GM23338 (cell line): ENCODE data around the gene TOM1L2. TPM values are rescaled to one million over a fixed set of nuclear protein-coding genes. Genes with fewer than 3 reads are reported as not detected.
A peak's percentile ranks its signal among the peaks of the same experiment; 100 is the strongest.

ENCODE experiments used
- ATAC-seq: fragments of 200-7000 bp; cut with Tn5 transposase; 3 replicates; pipeline ENCODE4 v1.9.1; 2020
- DNase-seq: peaks from one replicate; pipeline ENCODE4 v3.0.0-alpha.2; 2015; ENCODE audit warnings: low spot score
- H2AFZ ChIP-seq: fragments of 200-600 bp; sonication (generic); 2 replicates; pipeline ENCODE4 v1.8.0; 2016; ENCODE audit warnings: antibody characterized with exemption, mild to moderate bottlenecking, moderate library complexity
- H3F3A ChIP-seq: fragments of 200-600 bp; sonication (generic); replicated peaks from 2 replicates; pipeline ENCODE4 v1.8.0; 2017; ENCODE audit warnings: antibody characterized with exemption, mixed run types, low read depth
- H3K27ac ChIP-seq: fragments of 200-600 bp; sonication (generic); 2 replicates; pipeline ENCODE4 v1.6.1; 2016; ENCODE audit warnings: low read depth
- H3K27me3 ChIP-seq: fragments of 200-600 bp; sonication (generic); 2 replicates; pipeline ENCODE4 v1.8.0; 2016; ENCODE audit warnings: mild to moderate bottlenecking, mixed run types, moderate library complexity; ENCODE audit not compliant: insufficient read depth
- H3K36me3 ChIP-seq: fragments of 200-600 bp; sonication (generic); 2 replicates; pipeline ENCODE4 v1.8.0; 2016; ENCODE audit warnings: mild to moderate bottlenecking; ENCODE audit not compliant: insufficient read depth
- H3K4me1 ChIP-seq: fragments of 200-600 bp; sonication (generic); 2 replicates; pipeline ENCODE4 v1.8.0; 2016; ENCODE audit warnings: mild to moderate bottlenecking, moderate library complexity; ENCODE audit not compliant: insufficient read depth
- H3K4me2 ChIP-seq: fragments of 200-600 bp; sonication (generic); 2 replicates; pipeline ENCODE4 v1.7.1; 2017; ENCODE audit warnings: mixed run types
- H3K4me3 ChIP-seq: fragments of 200-600 bp; sonication (generic); 2 replicates; pipeline ENCODE4 v1.6.1; 2016; ENCODE audit warnings: mixed run types
- H3K79me2 ChIP-seq: fragments of 200-600 bp; sonication (generic); replicated peaks from 2 replicates; pipeline ENCODE4 v1.8.0; 2017; ENCODE audit warnings: mild to moderate bottlenecking; ENCODE audit not compliant: insufficient read depth
- H3K9me2 ChIP-seq: fragments of 200-600 bp; sonication (generic); 2 replicates; pipeline ENCODE4 v1.8.0; 2017; ENCODE audit not compliant: insufficient read depth
- H4K20me1 ChIP-seq: fragments of 200-600 bp; sonication (generic); replicated peaks from 2 replicates; pipeline ENCODE4 v1.8.0; 2017; ENCODE audit warnings: mild to moderate bottlenecking; ENCODE audit not compliant: insufficient read depth
- H3K27ac Mint-ChIP-seq: 2 replicates; pipeline ENCODE4 v1.8.0; 2020; ENCODE audit warnings: inconsistent platforms, mild to moderate bottlenecking, moderate library complexity, mixed read lengths
- H3K27me3 Mint-ChIP-seq: 3 replicates; pipeline ENCODE4 v1.8.0; 2022; ENCODE audit warnings: low read depth, mild to moderate bottlenecking, moderate library complexity, mixed read lengths, inconsistent platforms; ENCODE audit not compliant: insufficient read depth, poor library complexity
- H3K36me3 Mint-ChIP-seq: 3 replicates; pipeline ENCODE4 v1.8.0; 2021; ENCODE audit warnings: low read depth, mild to moderate bottlenecking, inconsistent platforms, moderate library complexity, mixed read lengths
- H3K4me1 Mint-ChIP-seq: 3 replicates; pipeline ENCODE4 v1.8.0; 2020; ENCODE audit warnings: mild to moderate bottlenecking, inconsistent platforms, mixed read lengths
- H3K4me3 Mint-ChIP-seq: 3 replicates; pipeline ENCODE4 v1.8.0; 2021; ENCODE audit warnings: moderate library complexity, mild to moderate bottlenecking, inconsistent platforms, mixed read lengths
- H3K9me3 Mint-ChIP-seq: 3 replicates; pipeline ENCODE4 v1.8.0; 2020; ENCODE audit warnings: moderate library complexity, mild to moderate bottlenecking, inconsistent platforms, mixed read lengths
- CTCF ChIP-seq, 2 experiments: fragments of 200-600 bp in 1 of 2; sonication (generic) in 1 of 2; conservative IDR thresholded peaks; 2 replicates each; pipeline versions ENCODE4 v1.5.1 to v1.6.1; 2016 to 2017; ENCODE audit warnings: antibody characterized with exemption in 2 of 2, low read depth in 2 of 2, mild to moderate bottlenecking in 2 of 2, moderate library complexity in 1 of 2
- EZH2phosphoT487 ChIP-seq: fragments of 200-600 bp; sonication (generic); IDR thresholded peaks from one replicate; pipeline ENCODE4 v1.8.1; 2018; ENCODE audit warnings: antibody characterized with exemption; ENCODE audit not compliant: unreplicated experiment
- JUNB ChIP-seq: IDR thresholded peaks from one replicate; pipeline ENCODE4 v1.6.1; 2016; ENCODE audit warnings: antibody characterized with exemption; ENCODE audit not compliant: unreplicated experiment
- NANOG ChIP-seq: IDR thresholded peaks from 2 replicates; pipeline ENCODE4 v1.6.1; 2016; ENCODE audit warnings: antibody characterized with exemption, borderline replicate concordance
- POLR2AphosphoS5 ChIP-seq: IDR thresholded peaks from 2 replicates; pipeline ENCODE4 v1.6.1; 2016; ENCODE audit warnings: antibody characterized with exemption, low read depth
- REST ChIP-seq: IDR thresholded peaks from one replicate; pipeline ENCODE4 v1.6.1; 2018; ENCODE audit warnings: antibody characterized with exemption; ENCODE audit not compliant: unreplicated experiment
- STAT1 ChIP-seq: IDR thresholded peaks from one replicate; pipeline ENCODE4 v1.6.1; 2016; ENCODE audit warnings: antibody characterized with exemption; ENCODE audit not compliant: unreplicated experiment
- ZNF114 ChIP-seq: fragments of 250-450 bp; sonication (Bioruptor Pico); IDR thresholded peaks from 2 replicates; pipeline ENCODE4 v1.5.0; 2020; ENCODE audit warnings: mild to moderate bottlenecking, moderate library complexity
- polyA plus RNA-seq: library from polyadenylated mRNA; unstranded; fragments of >200 nt; fragmentation: Nextera tagmentation; extraction: Ambion mirVana; gene quantifications from 2 replicates; pipeline ENCODE4 v1.2.1, GENCODE V29; 2016
- total RNA-seq: library from RNA; depleted of rRNA; stranded (reverse); fragments of >200 nt; shearing (Covaris generic); gene quantifications from 2 replicates; pipeline ENCODE4 v1.2.3, GENCODE V29; 2014

TOM1L2 gene
- total and polyA plus RNA-seq, 2 experiments from 2014 or later = 3.3 TPM

GRCh38 chr17:17924131-17924856 is 47.9 kb downstream of the TOM1L2 start (continued):
- no peak for TF ChIP-seq REST
- TF ChIP-seq STAT1 = no peak
- no peak for TF ChIP-seq NANOG
- no peak for TF ChIP-seq ZNF114
- TF ChIP-seq JUNB = no peak
- TF ChIP-seq POLR2AphosphoS5 = no peak
- TF ChIP-seq CTCF (conservative IDR thresholded peaks at IDR 0.05; ENCODE audit: low read depth in 2 of 2) = no peak

- Histone ChIP-seq H4K20me1 (no peaks in the 10 kb centered on the region), H3K27ac (peak overlapping the region; percentile 95), H3K9me2 (no peaks in the 10 kb centered on the region), H3F3A (peaks cover 10% of the 10 kb centered on the region; the same call in 1 of the 2 replicates), H2AFZ (no peak overlapping the region; the same call in 1 of the 2 replicates), H3K4me3 (peak overlapping the region; percentile 20; the same call in 1 of the 2 replicates), H3K4me2 (peak overlapping the region; percentile 70), H3K36me3 (no peaks in the 10 kb centered on the region), H3K27me3 (no peaks in the 10 kb centered on the region), H3K79me2 (no peaks in the 10 kb centered on the region), H3K4me1 (peaks cover 26% of the 10 kb centered on the region)
- ATAC-seq (peak; percentile 12), DNase-seq (peak; percentile 29)
- Mint-ChIP-seq H3K9me3 (no peaks in the 10 kb centered on the region), H3K4me3 (peak overlapping the region; percentile 32; the same call in 1 of the 3 replicates), H3K4me1 (peaks cover 30% of the 10 kb centered on the region), H3K27me3 (peaks cover 13% of the 10 kb centered on the region), H3K27ac (peak overlapping the region; percentile 80), H3K36me3 (no peaks in the 10 kb centered on the region)
- TF ChIP-seq REST (no peak), EZH2phosphoT487 (no peak)
Measured at GRCh38 chr17:17922070-17922614, 50.1 kb downstream of the TOM1L2 start.
